Measurements from ENCODE around the gene LYPD5. TPM values are rescaled to one million over a fixed set of nuclear protein-coding genes. Genes with fewer than 3 reads are reported as not detected.
"Not testable (repeated sequence)": the region's sequence is repeated elsewhere in the genome, so short reads cannot be mapped to it uniquely, and the experiment has no call there.

LYPD5 gene
- polyA plus RNA-seq, 3 donors, result 0.09 to 1.9 (median 0.22) TPM

GRCh38 chr19:43765109-43765876 lies 37.0 kb downstream of the LYPD5 start:
- WGBS, 3 donors, result 27 to 70% (median 34%) methylated on average over 16 of the region's 16 CpGs
- peak overlapping the region; percentile 45 for H3K27ac ChIP-seq (ENCODE audit: low read depth, low read length)

- WGBS, 3 donors, result 72 to 76% (median 73%) methylated on average over 8 of the region's 8 CpGs
- not testable (repeated sequence) for H3K27ac ChIP-seq (ENCODE audit: low read depth, low read length)
Measured at GRCh38 chr19:43764684-43765083, 37.6 kb downstream of the LYPD5 start.

- 43 to 50% (median 47%) methylated on average over 3 of the region's 3 CpGs for WGBS, 3 donors
- H3K27ac ChIP-seq (ENCODE audit: low read depth, low read length), result no peak overlapping the region
Measured at GRCh38 chr19:43763473-43763939, 38.7 kb downstream of the LYPD5 start.

- H3K27ac ChIP-seq (ENCODE audit: low read depth, low read length), result no peak overlapping the region
- 82 to 85% (median 82%) methylated on average over 2 to 3 of the region's 3 CpGs for WGBS, 3 donors
Measured at GRCh38 chr19:43762814-43763213, 39.4 kb downstream of the LYPD5 start.

- no peak overlapping the region for H3K27ac ChIP-seq (ENCODE audit: low read depth, low read length)
- WGBS, 3 donors, result 91 to 96% (median 91%) methylated on average over 4 of the region's 4 CpGs
Measured at GRCh38 chr19:43760941-43761340, 41.3 kb downstream of the LYPD5 start.

- no peak overlapping the region for H3K27ac ChIP-seq (ENCODE audit: low read depth, low read length)
- WGBS, 3 donors, result 68 to 85% (median 77%) methylated on average over 5 of the region's 5 CpGs
Measured at GRCh38 chr19:43759515-43759914, 42.7 kb downstream of the LYPD5 start.

- H3K27ac ChIP-seq (ENCODE audit: low read depth, low read length), result peak overlapping the region; percentile 96
- WGBS, 3 donors, result 0 to 2% (median 1%) methylated on average over 28 of the region's 28 CpGs
Measured at GRCh38 chr19:43755256-43755801, 46.9 kb downstream of the LYPD5 start.

- H3K27ac ChIP-seq (ENCODE audit: low read depth, low read length), result peak within 1 kb of the TSS; percentile 96
- 1% methylated on average over 71 to 79 of the region's 79 CpGs for whole genome bisulfite sequencing, 3 donors
Measured at GRCh38 chr19:43754503-43755255, 47.6 kb downstream of the LYPD5 start, which contains the start of gene SMG9. TSS of gene SMG9 (minus strand) at chr19:43754962. CDS start at chr19:43750741, 4,221 bp downstream.

- WGBS, 3 donors, result 0 to 1% (median 0%) methylated on average over 11 of the region's 11 CpGs
- H3K27ac ChIP-seq (ENCODE audit: low read depth, low read length), result peak overlapping the region; percentile 96
Measured at GRCh38 chr19:43754253-43754502, 48.1 kb downstream of the LYPD5 start.

GRCh38 chr19:43752287-43752875 lies 49.9 kb downstream of the LYPD5 start:
- 87 to 94% (median 91%) methylated on average over 6 of the region's 6 CpGs for WGBS, 3 donors
- H3K27ac ChIP-seq (ENCODE audit: low read depth, low read length), result no peak overlapping the region

GRCh38 chr19:43751466-43752220 lies 50.6 kb downstream of the LYPD5 start:
- H3K27ac ChIP-seq (ENCODE audit: low read depth, low read length), result no peak overlapping the region
- 64 to 96% (median 92%) methylated on average over 4 of the region's 4 CpGs for WGBS, 3 donors

GRCh38 chr19:43749898-43750297 lies 52.3 kb downstream of the LYPD5 start:
- H3K27ac ChIP-seq (ENCODE audit: low read depth, low read length), result no peak overlapping the region
- whole genome bisulfite sequencing, 3 donors, result 95 to 100% (median 95%) methylated on average over 1 of the region's 1 CpG

GRCh38 chr19:43749152-43749551 lies 53.1 kb downstream of the LYPD5 start:
- WGBS, 3 donors, result 88 to 91% (median 91%) methylated on average over 7 of the region's 7 CpGs
- no peak overlapping the region for H3K27ac ChIP-seq (ENCODE audit: low read depth, low read length)

- 87 to 90% (median 88%) methylated on average over 4 of the region's 4 CpGs for WGBS, 3 donors
- H3K27ac ChIP-seq (ENCODE audit: low read depth, low read length), result no peak overlapping the region
Measured at GRCh38 chr19:43748685-43749084, 53.6 kb downstream of the LYPD5 start.

GRCh38 chr19:43748205-43748594 lies 54.0 kb downstream of the LYPD5 start:
- WGBS, 3 donors, result 91 to 95% (median 92%) methylated on average over 4 of the region's 4 CpGs
- H3K27ac ChIP-seq (ENCODE audit: low read depth, low read length), result no peak overlapping the region

GRCh38 chr19:43747557-43748204 lies 54.6 kb downstream of the LYPD5 start:
- H3K27ac ChIP-seq (ENCODE audit: low read depth, low read length), result no peak overlapping the region
- 85 to 88% (median 87%) methylated on average over 15 to 16 of the region's 16 CpGs for WGBS, 3 donors

Data from adipose tissue (tissue), 3 donors.